ENCODE results near the gene INSIG1. TPM values are rescaled to one million over a fixed set of nuclear protein-coding genes. Genes with fewer than 3 reads are reported as not detected.
A peak's percentile ranks its signal among the peaks of the same experiment; 100 is the strongest.

INSIG1 gene
- total and polyA plus RNA-seq, 8 donors = 13.5 to 170 (median 21.4) TPM

DNA sequence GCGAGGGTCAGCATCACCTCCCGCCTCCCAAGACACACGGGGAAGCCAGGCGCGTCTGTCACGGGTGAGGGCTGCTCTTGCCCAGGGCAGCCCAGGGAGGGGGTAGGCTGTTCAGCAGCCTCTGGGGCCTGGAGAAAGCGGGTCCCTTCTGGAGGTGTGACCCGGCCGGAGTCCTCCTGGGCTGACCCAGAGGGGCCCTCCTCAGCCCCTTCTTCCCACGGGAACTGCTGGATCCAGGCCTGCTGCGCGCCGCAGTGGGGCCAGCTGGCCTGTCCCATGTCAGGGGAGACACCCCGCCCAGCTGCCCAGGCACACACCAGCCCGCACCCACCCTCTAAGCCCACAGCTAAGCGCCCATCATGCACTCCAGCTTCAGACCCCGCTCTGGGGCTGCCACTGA lies 41.8 kb downstream of the INSIG1 start:
- ATAC-seq = no peak
- Histone ChIP-seq H3K4me1 (peaks cover 0 to 3% of the 10 kb centered on the region in 2 donors), H3K27ac (no peak overlapping the region), H3K4me3 (no peak overlapping the region), H3K27me3 (peaks cover 0 to 57% of the 10 kb centered on the region in 2 donors), H3K36me3 (no peaks in the 10 kb centered on the region), H3K9me3 (no peaks in the 10 kb centered on the region)
- TF ChIP-seq, protein P1, sequence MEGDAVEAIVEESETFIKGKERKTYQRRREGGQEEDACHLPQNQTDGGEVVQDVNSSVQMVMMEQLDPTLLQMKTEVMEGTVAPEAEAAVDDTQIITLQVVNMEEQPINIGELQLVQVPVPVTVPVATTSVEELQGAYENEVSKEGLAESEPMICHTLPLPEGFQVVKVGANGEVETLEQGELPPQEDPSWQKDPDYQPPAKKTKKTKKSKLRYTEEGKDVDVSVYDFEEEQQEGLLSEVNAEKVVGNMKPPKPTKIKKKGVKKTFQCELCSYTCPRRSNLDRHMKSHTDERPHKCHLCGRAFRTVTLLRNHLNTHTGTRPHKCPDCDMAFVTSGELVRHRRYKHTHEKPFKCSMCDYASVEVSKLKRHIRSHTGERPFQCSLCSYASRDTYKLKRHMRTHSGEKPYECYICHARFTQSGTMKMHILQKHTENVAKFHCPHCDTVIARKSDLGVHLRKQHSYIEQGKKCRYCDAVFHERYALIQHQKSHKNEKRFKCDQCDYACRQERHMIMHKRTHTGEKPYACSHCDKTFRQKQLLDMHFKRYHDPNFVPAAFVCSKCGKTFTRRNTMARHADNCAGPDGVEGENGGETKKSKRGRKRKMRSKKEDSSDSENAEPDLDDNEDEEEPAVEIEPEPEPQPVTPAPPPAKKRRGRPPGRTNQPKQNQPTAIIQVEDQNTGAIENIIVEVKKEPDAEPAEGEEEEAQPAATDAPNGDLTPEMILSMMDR (IDR thresholded peaks at IDR 0.05) = no peak
- intact Hi-C loops (cut with DNase I) = no loop called here
- DNase-seq = peak in 2 of 4 donors; percentile 22 to 54

DNA sequence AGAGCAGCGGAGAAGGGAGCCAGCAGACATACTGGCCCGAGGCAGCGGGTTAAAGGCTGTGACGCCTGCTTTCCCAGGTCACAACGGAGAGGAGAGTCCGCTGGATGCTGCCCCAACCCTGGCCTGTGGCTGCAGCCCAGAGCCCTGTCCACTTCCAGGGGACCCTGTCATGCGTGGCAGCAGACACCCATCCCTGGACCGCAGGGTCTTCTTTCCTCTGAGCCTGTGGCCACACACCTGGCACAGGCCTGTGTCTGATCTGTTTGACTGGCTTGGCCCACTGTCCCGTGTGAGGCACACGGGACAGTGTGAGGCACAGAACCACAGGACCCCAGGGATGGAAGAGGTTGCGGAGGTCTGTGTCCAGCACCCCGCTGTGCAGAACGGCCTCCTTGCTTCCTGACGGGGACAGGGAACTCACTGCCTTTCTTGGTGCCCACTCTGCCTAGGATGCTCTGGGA lies 42.4 kb downstream of the INSIG1 start:
- Histone ChIP-seq H3K27ac (no peak overlapping the region), H3K9me3 (no peaks in the 10 kb centered on the region), H3K36me3 (no peaks in the 10 kb centered on the region), H3K27me3 (peaks cover 0 to 60% of the 10 kb centered on the region in 2 donors), H3K4me3 (no peak overlapping the region), H3K4me1 (peaks cover 2 to 10% of the 10 kb centered on the region in 2 donors)
- DNase-seq (peak in 1 of 4 donors; percentile 26), ATAC-seq (no peak)
- intact Hi-C loops (cut with DNase I) = loop anchor here in 1 of 2 donors (5.0 to 10.0 kb wide), 3 partner anchors 148 to 425 kb away; no protein-coding TSS in a partner anchor
- TF ChIP-seq, protein P1 (IDR thresholded peaks at IDR 0.05) = no peak

DNA sequence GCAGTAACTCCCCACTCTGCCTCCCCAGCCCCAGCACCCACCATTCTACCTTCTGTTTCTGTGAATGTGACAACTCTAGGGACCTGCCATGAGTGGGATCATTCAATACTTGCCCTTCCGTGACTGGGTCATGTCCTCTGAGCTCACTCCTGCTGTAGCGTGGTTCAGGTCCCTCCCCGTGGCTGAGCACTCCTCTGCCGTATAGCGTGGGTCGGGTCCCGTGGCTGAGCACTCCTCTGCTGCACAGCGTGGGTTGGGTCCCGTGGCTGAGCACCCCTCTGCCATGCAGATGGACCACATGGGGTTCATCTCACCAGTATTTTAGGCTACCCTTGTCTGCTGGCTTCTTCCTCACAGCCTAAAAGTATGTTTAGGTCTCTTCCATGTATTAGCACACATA lies 43.0 kb downstream of the INSIG1 start:
- Histone ChIP-seq H3K27me3 (peaks cover 0 to 66% of the 10 kb centered on the region in 2 donors), H3K27ac (no peak overlapping the region), H3K9me3 (no peaks in the 10 kb centered on the region), H3K4me3 (no peak overlapping the region), H3K4me1 (peaks cover 4 to 12% of the 10 kb centered on the region in 2 donors), H3K36me3 (no peaks in the 10 kb centered on the region)
- TF ChIP-seq, protein P1 (IDR thresholded peaks at IDR 0.05) = no peak
- intact Hi-C loops (cut with DNase I) = loop anchor here in 1 of 2 donors (5.0 to 10.0 kb wide), 3 partner anchors 148 to 426 kb away; no protein-coding TSS in a partner anchor
- DNase-seq (peak in 2 of 4 donors; percentile 23 to 46), ATAC-seq (no peak)

DNA sequence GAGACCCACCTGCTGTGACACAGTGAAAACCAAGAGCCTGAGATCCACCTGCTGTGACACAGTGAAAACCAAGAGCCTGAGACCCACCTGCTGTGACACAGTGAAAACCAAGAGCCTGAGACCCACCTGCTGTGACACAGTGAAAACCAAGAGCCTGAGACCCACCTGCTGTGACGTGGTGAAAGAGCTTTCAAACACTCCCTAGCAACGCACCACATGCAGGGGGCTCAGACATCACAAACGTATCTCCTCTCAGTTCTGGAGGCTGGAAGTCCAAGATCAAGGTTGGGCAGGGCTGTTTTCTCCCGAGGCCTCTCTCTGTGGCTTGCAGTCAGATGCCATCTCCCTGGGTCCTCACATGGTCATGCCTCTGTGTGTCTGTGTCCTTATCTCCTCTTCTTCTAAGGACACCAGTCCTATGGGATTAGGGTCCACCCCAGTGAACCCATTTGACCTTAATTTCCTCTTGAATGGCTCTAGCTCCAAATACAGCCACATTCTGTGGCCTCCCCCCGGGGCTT lies 43.8 kb downstream of the INSIG1 start:
- H3K4me3 ChIP-seq = no peak overlapping the region
- no peaks in the 10 kb centered on the region for H3K9me3 ChIP-seq
- intact Hi-C loops (cut with DNase I) = loop anchor here in 1 of 2 donors (5.0 to 10.0 kb wide), 3 partner anchors 149 to 427 kb away; no protein-coding TSS in a partner anchor
- ATAC-seq (no peak), DNase-seq (no peak)
- H3K27ac ChIP-seq = no peak overlapping the region
- TF ChIP-seq, protein P1 (IDR thresholded peaks at IDR 0.05) = no peak
- H3K27me3 ChIP-seq = peaks cover 0 to 61% of the 10 kb centered on the region in 2 donors
- H3K4me1 ChIP-seq = peaks cover 4 to 12% of the 10 kb centered on the region in 2 donors
- H3K36me3 ChIP-seq = no peaks in the 10 kb centered on the region

DNA sequence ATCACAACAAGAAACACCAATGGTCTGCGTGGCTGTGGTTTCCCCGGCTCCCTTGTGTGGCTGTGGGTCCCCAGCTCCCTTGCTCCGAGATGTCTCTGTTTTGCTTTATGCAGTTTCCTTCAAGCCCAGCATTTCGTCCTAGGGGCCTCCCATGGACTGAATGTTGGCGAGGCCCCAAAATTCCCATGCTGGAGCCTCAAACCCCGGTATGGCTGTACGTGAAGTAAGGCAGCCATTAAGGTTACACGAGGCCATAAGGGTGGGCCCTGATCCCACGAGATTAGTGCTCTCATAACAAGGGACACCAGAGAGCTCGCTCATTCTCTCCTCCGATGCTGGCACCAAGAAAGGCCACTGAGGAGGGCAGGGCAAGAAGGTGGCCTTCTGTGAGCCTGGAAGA lies 44.6 kb downstream of the INSIG1 start:
- Histone ChIP-seq H3K4me3 (no peak overlapping the region), H3K36me3 (no peaks in the 10 kb centered on the region), H3K9me3 (no peaks in the 10 kb centered on the region), H3K4me1 (peaks cover 4 to 12% of the 10 kb centered on the region in 2 donors), H3K27me3 (peaks cover 0 to 54% of the 10 kb centered on the region in 2 donors), H3K27ac (no peak overlapping the region)
- DNase-seq = peak in 2 of 4 donors; percentile 19 to 25
- intact Hi-C loops (cut with DNase I) = loop anchor here in 1 of 2 donors (5.0 to 10.0 kb wide), 3 partner anchors 150 to 428 kb away; no protein-coding TSS in a partner anchor
- no peak for ATAC-seq
- TF ChIP-seq, protein P1 (IDR thresholded peaks at IDR 0.05) = no peak

Measured in left lung (tissue), 10 donors.